DOHH2 (cell line): ENCODE measurements around the gene TPH2.

Experiments used
- EZH2phosphoT487 ChIP-seq: fragments of 200-600 bp; sonication (generic); IDR thresholded peaks from 2 replicates; pipeline ENCODE4 v1.6.1; 2017; ENCODE audit warnings: borderline replicate concordance, mild to moderate bottlenecking, antibody characterized with exemption, low read length, moderate library complexity, mixed read lengths
- TF ChIP-seq, protein P1 (sequence below): fragments of 200-600 bp; sonication (generic); IDR thresholded peaks from one replicate; pipeline ENCODE4 v1.5.1; 2014; ENCODE audit warnings: antibody characterized with exemption, mild to moderate bottlenecking, low read depth, low read length; ENCODE audit not compliant: poor library complexity, severe bottlenecking

DNA sequence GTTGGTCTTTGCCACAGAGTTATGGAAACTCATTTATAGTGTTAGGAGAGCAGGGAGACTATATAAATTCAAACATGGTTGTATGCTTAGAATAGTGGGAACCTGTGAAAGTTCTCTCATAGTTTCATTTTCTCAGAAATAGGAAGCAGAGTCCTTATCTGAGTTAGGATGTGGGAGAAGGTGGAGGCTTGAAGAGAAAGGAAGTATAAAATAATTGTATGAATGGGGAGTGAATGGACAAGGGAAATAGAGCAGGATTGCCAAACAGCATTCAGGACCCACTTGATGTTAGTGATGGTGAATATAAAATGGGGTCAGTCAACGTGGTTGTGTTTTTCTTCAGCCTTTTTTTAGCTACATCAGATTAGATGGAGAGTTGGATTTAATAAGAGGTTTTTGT, 34.0 kb upstream of the TPH2 start:
- TF ChIP-seq, protein P1, sequence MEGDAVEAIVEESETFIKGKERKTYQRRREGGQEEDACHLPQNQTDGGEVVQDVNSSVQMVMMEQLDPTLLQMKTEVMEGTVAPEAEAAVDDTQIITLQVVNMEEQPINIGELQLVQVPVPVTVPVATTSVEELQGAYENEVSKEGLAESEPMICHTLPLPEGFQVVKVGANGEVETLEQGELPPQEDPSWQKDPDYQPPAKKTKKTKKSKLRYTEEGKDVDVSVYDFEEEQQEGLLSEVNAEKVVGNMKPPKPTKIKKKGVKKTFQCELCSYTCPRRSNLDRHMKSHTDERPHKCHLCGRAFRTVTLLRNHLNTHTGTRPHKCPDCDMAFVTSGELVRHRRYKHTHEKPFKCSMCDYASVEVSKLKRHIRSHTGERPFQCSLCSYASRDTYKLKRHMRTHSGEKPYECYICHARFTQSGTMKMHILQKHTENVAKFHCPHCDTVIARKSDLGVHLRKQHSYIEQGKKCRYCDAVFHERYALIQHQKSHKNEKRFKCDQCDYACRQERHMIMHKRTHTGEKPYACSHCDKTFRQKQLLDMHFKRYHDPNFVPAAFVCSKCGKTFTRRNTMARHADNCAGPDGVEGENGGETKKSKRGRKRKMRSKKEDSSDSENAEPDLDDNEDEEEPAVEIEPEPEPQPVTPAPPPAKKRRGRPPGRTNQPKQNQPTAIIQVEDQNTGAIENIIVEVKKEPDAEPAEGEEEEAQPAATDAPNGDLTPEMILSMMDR: no peak
- TF ChIP-seq EZH2phosphoT487: no peak
